Right lobe of liver (tissue), 4 donors: ENCODE data around the gene RIC1.

Source experiments
- CTCF ChIP-seq, 4 donors: fragments of 200-600 bp in 3 of 4; fragments of 450-650 bp in 1 of 4; IDR thresholded peaks; one replicate each; pipeline versions ENCODE4 v1.5.1 to v1.8.0; 2016 to 2022; ENCODE audit warnings: antibody characterized with exemption in 4 of 4, mild to moderate bottlenecking in 2 of 4
- POLR2A ChIP-seq: fragments of 450-650 bp; IDR thresholded peaks from one replicate; pipeline ENCODE4 v1.6.1; 2017; ENCODE audit warnings: antibody characterized with exemption, mild to moderate bottlenecking
- donor health status: DM: no; HTN: no; CAD: no.
- donor health status: DM: no; HTN: no; CAD: no.
- donor health status: DM: no; HTN: yes; CAD: no.

GRCh38 chr9:5652821-5653220, 23.9 kb downstream of the RIC1 start:
- no peak for TF ChIP-seq CTCF (IDR thresholded peaks at IDR 0.05)
- no peak for TF ChIP-seq POLR2A
